HEK293 (cell line): ENCODE measurements around the gene UCN2.

Experiments
- CTCF ChIP-seq: fragments of 450-650 bp; formaldehyde crosslinking; IDR thresholded peaks from 2 replicates; pipeline ENCODE4 v1.5.1; 2016; ENCODE audit warnings: missing biosample characterization, missing genetic modification characterization
- MYNN ChIP-seq: fragments of 450-650 bp; formaldehyde crosslinking; IDR thresholded peaks from 2 replicates; pipeline ENCODE4 v1.5.1; 2016; ENCODE audit warnings: missing biosample characterization, missing genetic modification characterization, borderline replicate concordance
- PBX3 ChIP-seq: sonication (generic); formaldehyde crosslinking; IDR thresholded peaks from 2 replicates; pipeline ENCODE4 v1.8.1; 2022; ENCODE audit warnings: mild to moderate bottlenecking, moderate library complexity, missing genetic modification reagents
- REST ChIP-seq: fragments of 450-650 bp; formaldehyde crosslinking; IDR thresholded peaks from 2 replicates; pipeline ENCODE4 v1.5.1; 2016; ENCODE audit warnings: missing biosample characterization, missing genetic modification characterization
- ZBTB1 ChIP-seq: fragments of 450-650 bp; formaldehyde crosslinking; IDR thresholded peaks from 2 replicates; pipeline ENCODE4 v1.5.1; 2016; ENCODE audit warnings: missing biosample characterization, missing genetic modification characterization
- ZBTB8A ChIP-seq: fragments of 450-650 bp; formaldehyde crosslinking; IDR thresholded peaks from 2 replicates; pipeline ENCODE4 v1.5.1; 2016; ENCODE audit warnings: missing biosample characterization, missing genetic modification characterization
- ZFP3 ChIP-seq: fragments of 450-650 bp; formaldehyde crosslinking; IDR thresholded peaks from 2 replicates; pipeline ENCODE4 v1.5.1; 2016; ENCODE audit warnings: low read depth, missing biosample characterization, missing genetic modification characterization
- ZNF155 ChIP-seq: fragments of 450-650 bp; formaldehyde crosslinking; IDR thresholded peaks from 2 replicates; pipeline ENCODE4 v1.5.1; 2016; ENCODE audit warnings: missing biosample characterization, missing genetic modification characterization
- ZNF184 ChIP-seq: fragments of 450-650 bp; IDR thresholded peaks from 2 replicates; pipeline ENCODE4 v1.5.1; 2018; ENCODE audit warnings: missing biosample characterization, mild to moderate bottlenecking, missing genetic modification characterization

- TF ChIP-seq PBX3 (CRISPR knock-in tag) (no peak), MYNN (tag by site-specific recombination) (no peak), ZBTB8A (tag by site-specific recombination) (no peak), CTCF (tag by site-specific recombination) (no peak), ZBTB1 (tag by site-specific recombination) (no peak), ZNF155 (no peak), ZFP3 (tag by site-specific recombination) (no peak), REST (no peak), ZNF184 (tag by site-specific recombination) (no peak)
These were observed 5.0 kb downstream of the UCN2 start for GRCh38 chr3:48558493-48559134.
